Fibroblast of upper back skin (primary cell): ENCODE results near the gene C4orf50.

ENCODE experiments used
- DNase-seq: peaks from one replicate; pipeline ENCODE4 v3.0.0-alpha.2; 2013

C4orf50 gene

DNA sequence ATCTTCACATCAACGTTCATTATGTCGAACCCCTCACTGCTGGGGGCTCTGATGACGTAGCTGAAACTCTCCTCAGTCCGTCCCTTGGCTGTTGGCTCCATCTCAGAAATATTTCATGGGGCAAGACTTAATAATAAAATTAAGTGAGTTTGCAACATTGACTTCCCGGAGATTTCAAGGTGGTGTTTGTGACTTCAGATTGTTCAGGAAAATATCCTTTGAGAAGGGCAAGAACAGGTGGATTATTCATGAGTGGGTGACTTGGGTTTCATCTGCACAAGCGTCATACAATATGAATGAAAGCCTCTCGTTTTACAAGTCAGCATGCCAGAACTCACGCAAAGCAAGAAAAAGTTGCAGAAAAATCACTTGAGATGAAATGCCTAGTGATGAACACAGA lies at the start of gene C4orf50:
C4orf50 (minus strand) TSS at position 101 of the 400 bp plus-strand sequence.
- no peak for DNase-seq

DNA sequence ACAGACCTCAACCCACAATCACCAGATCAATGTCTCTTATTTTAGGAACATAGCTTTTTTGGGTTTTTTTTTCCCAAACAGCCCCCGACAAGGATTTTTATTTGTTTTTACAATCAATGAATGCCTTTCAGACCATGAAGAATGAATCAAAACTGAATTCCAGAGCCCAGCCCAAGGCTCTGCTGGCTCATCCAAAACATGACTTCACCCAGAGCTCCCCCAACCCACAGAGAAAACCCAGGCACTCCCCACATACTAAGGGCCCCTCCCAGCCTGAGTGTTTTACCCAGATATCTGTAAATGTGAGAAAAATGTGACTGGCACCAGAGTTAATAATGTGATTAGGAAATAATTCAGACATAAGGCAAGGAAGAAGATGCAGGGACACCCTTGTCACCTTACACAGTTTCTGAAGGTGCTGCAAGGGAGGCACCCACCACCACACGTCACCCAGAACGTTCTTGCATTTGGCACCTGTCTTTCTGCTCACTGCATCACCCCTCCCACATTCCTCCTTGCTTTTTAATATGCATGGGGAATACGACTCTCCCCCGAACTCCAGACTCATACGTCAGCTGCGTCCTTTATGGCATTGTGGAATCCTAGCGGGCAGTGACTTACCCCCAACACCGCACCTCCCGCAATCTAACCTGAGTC lies 47.8 kb upstream of the C4orf50 start:
- no peak for DNase-seq

DNA sequence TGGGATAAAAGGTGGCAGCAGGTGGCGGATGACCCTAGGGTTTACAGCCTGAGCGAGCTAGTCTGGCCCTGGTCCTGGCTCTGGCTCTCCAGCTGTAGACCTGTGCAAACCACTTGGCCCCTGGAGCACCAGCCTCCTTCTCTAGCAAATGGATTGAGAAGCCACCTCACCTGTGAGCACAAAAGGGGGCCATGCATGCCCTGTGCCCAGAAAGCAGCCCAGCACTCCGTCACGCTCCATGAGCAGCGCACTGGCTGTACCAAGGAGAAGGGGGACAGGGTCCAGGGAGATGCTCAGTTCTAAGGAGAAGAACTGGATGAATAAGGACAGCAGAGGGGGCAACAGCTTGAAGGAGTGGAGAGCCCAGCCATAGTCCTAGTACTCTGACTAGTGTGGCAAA lies 46.9 kb upstream of the C4orf50 start:
- no peak for DNase-seq

DNA sequence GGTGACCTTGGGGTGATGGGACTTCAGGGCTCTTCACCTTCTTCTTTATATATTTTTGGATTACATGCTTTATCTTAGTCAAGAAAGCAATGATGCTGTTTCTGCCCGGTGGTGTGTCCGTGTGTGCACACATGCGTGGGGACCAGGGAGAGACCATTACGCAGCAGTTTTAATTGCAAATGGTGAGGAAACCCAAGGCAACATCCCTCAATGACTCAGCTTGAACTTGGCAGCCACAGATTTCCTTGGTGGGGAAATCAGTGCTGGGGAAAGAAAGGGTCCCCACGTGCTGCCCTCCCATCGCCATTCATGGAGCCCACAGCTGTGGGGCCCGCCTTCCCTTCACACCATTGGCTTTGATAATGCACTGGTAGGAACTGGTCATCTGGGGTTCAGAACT lies 46.2 kb upstream of the C4orf50 start:
- no peak for DNase-seq

DNA sequence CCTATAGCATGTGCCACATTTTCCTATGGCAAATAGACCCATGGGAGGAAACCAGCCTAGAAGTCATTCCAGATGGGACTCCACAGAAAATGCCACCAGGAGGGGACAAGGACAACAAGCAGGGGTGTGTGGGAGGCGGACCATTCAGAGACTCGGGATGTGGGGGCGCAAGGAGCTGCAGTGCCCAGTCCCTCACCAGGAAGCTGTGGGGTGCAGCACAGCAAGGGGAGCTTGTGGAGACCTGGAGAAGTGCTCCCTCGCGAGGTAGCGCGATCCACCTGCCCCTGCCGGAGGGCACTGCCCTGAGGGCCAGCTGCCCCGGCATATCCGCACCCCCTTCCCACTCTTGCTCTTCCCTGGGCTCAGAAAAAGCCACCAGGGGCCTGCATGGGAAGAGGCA lies 45.5 kb upstream of the C4orf50 start:
- no peak for DNase-seq

DNA sequence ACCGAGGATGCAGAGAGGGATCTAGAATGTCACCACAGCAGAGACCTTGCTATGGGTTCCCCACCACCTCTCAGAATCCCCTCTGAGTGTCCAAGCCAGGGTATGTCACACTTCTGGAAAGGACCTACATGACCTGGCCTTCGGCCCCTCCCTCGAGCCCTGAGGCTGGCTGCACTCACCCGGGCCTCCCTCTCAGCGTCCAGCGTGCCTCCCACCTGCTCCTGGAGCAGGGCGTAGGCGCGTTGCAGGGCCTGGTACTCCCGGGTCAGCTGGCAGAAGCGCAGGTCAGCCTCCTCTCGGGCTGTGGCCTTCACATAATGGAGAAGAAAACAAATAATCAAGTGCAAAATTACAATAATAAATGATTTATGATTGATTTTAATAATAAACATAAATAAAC lies 43.9 kb upstream of the C4orf50 start:
- no peak for DNase-seq

DNA sequence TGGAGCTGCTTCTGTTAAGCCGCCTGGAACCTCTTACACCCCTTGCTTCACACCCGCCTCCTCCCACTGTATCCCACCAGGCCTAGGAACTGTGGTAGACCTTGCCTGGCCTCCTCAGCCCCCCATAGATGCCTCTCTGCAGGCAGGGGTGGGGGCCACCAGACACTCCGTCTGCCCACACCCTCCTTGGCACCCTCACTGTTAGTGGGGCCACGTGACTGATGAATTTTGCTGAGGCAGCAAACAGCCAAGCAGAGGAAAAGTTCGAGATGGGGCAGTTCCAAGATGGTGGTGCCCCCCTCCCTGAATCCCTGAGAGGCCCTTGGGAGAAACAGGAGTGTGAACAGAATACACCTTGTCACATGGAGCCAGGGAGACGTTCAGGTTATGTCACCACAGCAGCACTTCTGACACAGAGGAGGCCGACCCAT lies 41.2 kb upstream of the C4orf50 start:
- DNase-seq: no peak

DNA sequence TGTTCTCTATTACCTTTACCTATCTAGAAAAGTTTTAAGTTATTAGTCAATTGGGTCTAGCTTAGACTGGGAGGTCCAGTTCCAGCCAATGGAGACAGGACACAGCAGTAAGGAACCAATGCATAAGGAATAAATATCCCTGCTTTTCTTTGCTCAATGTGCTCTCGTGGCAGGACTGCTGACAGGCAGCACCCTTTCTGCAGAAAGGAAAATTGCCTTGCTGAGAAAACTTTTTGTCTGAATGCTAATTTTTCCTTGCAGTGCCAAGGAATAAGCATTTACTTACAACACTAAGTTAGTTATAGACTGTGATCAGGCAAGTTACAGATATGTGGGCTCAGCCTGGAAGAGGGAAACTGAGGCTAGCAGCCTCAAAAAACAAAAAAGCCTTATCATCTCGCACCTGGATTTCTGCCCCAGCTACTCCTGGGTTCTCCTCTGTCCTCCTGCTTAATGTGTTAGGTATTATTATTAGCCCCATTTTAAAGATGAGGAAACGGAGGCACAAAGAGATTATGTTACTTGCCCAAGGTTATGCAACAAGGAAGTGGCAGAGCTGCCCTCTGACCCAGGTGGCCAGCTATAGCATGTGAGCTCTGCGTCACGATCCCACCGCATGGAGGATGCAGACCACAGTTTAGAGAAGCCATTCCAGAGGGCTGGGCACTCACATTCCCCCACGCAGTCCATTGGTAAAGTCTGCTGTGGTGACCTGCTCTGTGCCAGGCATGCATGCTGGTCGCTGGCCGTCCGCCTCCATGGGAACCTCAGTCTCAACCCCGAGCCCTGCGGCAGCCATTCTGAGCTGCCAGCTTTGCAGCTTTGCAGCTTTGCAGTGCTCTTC lies 40.5 kb upstream of the C4orf50 start:
- DNase-seq: no peak

DNA sequence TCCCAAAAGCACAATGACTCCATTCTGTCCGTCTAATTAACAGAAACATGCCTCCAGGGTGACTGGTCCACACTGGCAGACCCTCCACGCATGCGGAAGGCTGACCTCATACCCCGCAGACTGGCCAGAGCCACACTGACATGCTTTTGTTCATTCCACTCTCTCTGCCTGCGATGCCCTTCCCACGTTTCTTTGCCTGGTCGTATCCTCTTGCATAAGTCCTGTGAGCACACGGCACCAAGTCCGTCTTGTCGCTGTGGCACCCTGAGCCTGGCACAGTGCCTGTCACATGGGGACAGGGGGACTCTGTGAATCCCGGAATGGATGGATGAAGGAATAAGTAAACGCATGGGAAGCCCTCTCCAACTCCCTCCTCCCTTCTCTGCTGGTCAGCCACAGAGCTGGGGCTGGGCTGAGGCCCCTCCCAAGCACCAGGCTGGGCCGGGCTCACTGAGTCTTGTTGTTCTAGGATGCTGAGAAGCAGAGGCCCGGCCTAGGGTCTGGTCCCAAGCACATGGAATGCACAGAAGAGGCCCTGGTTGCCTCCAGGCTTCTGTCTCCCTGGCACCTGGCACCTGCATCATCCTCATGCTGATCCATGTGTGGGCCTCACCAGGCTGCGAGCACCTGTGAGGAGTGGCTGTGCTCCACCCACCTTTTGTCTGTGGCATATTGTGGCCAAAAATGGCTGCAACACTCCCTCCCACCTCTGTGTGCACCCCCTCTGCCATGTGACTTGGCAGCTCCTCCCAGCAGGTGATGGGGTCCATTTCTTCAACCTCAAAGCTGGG lies 38.9 kb upstream of the C4orf50 start:
- no peak for DNase-seq

DNA sequence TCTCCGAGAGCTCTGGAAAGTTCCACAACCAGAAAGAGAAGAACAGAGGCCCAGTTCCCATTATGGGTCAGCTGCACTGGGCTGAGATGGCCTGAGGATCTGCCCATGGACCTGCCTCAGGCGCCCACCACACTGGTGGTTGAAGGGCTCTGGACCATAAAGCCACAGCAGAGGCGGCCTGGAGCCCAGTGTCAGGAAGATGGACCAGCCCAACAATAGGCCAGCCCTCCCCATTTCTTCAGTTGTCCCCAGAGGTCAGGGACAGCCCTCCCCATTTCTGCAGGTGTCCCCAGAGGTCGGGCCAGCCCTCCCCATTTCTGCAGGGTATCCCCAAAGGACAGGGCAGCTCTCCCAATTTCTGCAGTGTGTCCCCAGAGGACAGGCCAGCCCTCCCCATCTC lies 37.2 kb upstream of the C4orf50 start:
- DNase-seq: no peak

DNA sequence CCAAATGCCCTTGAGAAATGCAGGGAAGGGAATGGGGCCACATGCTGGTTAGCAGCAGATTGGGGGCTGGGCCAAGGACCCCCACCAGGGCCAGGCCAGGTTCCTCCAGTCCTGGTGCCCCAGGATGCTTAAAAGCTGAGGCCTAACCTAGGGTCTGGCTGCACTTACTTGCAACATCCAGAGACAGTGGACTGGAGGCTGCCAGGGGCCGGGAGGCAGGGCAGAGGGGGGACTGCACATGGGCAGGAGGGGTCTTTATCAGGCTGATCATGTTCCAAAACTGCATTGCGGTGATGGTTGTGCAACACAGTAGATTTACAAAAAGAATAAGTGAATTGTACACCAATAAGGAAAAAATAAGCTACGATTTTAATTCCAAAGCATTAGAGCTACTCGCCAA lies 36.8 kb upstream of the C4orf50 start:
- DNase-seq: no peak

DNA sequence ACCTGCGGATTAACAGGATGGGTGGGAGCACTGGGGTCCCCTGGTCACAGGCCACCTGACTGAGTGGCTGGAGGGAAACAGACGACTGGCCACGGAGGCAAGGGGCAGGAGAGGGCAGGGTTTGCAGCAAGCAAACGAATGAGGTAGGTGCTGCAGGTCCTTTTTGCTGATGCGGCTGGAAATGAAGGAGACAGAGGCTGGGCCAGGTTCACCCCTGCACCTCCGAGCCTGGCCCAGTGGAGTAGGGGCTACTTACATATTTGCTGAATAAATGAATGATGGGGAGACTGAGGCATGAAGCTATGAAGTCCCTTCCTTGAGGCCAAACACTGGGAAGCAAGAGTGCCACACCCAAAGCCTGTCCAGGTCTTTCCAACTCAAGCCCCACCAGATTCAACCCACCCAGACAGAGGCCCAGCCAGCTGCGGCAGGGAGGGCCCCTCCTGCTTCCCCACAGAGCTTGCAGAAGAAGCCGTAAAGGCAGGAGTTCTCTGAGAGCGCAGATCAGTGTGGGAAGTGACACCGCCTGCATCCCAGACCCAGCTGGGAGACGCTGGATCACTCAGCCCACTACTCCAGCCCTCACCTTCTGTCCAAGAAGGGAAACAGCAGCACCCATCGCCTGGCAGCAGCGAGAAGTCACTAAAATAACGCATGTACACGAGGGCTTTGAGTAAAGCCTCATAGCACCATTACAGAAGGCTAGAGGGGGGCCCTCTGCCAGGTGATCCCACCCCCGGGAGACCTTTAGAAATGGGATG lies 36.1 kb upstream of the C4orf50 start:
- DNase-seq: no peak

DNA sequence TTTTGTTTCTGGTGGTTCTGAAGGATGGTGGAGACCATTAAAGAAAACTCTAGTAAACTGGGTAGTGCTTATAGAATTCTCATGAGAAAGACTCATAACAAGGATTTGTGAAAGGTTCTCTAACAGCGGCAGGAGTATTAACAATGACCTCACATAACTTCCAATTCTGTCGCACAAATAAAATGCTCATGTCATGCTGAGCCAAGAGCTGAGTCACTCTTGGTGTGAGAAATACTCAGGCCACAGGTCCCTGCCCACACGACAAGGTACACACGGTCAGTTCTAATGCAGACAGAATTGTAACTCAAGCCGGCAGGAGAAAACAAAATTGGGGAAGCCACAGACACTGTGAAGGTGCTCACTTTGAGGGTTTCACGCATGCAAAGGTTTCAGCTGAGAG lies 34.4 kb upstream of the C4orf50 start:
- no peak for DNase-seq

DNA sequence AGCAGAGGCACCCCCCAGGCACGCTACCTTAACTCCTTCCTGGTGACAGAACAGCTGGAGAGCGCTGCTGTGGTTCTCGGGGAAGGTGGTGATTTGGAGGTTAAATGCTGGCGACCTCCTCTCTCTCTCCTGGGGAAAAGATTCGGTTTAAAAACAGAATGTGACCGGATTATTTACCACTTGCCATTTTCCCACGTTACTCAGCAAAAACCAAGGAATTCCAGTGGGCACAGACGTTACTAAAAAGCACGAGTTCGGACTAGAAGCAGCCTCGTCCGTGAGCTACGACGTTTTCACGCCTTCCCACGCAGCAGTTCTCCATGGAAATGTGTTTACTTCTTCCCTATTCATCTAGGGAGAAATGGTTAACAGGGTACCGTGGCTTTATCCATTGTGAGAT lies 32.3 kb upstream of the C4orf50 start:
- no peak for DNase-seq

DNA sequence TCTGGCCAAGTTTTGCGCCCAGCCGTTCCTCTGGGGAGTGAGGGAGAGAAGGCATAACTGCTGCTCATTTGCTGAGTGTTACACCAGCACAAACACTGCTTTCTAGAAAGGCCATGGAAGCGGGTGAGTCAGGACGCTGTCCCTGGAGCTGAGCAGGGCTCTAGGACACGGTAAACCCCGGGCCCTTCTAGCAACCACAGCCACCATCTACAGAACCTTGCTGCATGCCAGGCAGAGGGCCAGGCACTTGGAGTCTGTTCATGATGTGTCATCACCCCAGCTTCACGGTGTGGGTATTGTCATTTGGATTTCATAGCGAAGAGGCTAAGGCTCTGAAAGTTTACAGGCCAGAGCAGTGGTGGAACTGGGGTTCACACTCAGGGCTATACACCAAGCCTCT lies 31.8 kb upstream of the C4orf50 start:
- no peak for DNase-seq

DNA sequence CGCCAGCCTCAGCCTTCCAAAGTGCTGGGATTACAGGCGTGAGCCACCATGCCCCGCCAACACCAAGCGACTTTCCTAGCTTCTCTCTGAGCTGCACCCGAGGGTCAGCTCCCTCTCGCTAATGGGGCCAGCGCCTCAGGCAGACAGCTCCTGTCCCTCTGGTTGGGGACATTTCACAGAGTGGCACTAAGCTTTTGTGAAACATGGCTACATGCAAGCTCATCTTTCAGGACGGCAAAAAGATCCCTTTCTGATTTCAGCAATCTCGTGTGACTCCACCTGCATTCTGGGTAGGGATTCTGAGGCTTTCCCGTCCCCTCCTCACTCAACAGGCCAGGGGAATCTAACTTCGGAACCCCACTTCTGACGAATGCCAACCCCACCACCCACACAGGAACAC lies 31.0 kb upstream of the C4orf50 start:
- DNase-seq: no peak

DNA sequence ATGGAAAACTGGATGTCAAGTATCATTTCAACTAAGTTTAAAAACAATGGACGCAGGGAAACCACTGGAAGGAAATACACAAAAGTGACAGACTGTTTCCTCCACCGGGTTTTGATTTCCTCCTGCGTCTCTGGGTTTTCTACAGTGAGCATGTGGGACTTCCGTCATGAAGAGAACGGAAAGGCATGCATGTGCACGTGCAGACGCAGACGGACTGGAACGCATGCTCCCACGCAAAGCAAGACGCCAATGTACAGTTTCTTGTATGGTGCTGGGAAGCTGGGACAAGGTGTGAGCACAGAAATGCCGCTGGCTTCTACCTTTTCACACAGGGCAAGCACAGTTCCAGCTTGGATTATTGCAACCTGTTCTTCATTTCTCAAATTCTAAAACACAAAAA lies 30.3 kb upstream of the C4orf50 start:
- no peak for DNase-seq

DNA sequence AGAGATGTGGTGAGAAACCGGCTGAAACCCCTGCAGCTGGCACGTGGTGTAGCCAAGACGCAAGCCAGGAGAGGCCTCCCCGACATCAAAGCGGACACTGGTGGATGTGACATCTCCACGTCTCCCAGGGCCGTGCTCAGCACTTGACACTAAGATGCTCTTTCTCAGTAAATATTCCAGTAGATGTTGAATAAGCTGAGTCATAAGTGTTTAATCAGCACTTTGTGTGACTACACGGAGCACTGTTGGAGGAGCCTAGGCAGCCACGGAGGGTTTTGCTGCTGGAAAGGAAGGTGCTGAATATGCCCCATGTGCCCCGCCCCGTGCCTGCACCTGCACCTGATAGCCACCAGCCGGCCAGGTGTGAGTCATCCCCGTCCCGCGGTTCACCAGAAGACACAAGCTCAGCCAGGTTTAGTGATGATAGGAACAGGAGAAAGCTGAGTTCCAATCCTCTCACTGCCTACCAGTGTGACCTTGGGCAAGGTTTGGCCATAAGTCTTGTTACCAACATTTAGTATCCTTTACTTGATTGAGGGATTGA lies 29.0 kb upstream of the C4orf50 start:
- no peak for DNase-seq

DNA sequence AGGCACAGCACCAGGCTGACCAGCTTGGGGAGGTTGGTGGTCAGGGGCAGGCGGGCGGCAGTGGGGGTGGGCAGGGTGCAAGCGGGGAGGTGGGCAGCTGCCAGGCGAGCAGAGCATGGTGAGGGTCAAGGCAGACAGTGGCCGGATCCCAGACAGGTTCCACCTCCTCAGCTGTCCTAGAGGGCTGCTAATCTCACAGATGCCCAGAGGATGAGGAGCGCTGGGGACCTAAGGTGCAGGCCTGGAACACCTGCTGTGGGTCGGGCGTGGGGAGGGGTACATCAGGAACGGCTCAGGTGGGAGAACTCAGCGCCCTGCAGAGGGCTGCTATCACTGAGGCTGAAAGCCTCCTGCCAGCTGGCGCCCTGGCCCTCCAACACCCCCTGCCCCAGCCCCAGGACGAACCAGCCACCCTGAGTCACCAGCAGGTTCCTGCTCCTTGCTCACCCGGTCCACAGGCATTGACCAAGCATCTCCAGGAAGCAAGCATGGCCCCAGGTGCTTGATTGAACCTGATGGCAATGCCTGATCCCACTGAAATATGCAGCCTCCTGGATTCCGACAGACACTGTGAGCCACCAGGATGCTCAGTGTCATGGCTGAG lies 28.4 kb upstream of the C4orf50 start:
- DNase-seq: no peak

DNA sequence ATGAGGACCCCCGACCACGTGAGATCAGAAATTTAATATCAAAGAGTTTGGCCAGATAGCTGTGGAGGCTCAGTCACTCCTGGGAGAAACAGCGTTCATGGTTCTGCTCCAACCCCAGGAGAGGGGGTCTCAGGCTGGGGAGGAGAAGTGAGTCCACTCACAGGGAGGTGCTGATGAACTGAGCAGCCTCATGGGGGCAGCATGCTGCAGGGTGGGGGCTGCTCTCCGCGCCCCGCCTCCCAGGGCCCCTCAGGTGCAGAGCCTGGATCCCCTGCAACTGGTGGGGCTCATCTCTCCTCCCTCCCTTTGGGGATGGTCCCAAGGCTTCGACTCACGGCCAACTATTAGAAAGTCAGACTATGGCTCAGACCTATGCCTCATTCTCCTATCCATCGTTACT lies 26.6 kb upstream of the C4orf50 start:
- DNase-seq: no peak

DNA sequence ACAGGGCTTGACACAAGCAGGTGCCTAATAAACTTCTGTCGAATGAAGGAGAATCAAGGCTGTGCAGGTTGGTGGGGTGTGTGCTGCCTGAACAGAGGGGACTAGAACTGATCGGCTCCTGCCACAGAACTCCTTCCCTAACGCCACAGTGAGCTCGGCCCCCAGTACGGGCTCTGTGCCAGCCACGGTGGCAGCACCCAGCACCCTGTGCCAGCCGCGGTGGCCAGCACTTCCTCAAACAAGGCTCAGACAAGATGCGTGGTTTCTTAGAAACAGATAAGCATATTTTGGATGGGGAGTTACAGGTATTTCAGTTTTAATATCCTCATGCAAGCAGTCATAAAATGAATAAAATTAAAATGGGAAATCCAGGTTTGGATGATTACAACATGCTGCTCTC lies 26.0 kb upstream of the C4orf50 start:
- no peak for DNase-seq

DNA sequence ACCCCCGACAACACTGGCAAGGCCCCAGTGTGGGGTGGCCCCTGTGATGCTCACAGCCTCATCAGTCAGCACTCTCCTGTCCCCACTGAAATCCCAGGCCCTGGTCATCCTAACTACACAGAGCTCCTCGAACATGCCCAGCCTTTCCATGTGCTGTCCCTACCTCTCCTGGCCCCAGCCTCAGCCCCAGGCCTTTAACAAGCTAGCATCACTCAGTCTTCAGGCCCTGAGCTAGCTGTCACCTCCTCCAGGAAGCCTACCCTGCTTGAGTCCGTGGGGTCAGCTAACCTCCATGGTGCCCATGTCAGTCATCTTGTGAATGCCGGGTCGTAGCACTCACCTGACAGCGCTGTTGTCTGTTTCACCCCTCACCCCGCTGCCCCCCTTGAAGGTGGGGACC lies 25.6 kb upstream of the C4orf50 start:
- DNase-seq: no peak
